Endodermal cell (in vitro differentiated cells): Measurements from ENCODE around the gene SMIM15. TPM values are rescaled to one million over a fixed set of nuclear protein-coding genes. Genes with fewer than 3 reads are reported as not detected.

Experiments used
- DNase-seq: peaks from one replicate; pipeline ENCODE4 v3.0.0-alpha.2; 2017
- H3K27ac ChIP-seq: 2 replicates; pipeline ENCODE4 v1.5.1; 2013; ENCODE audit warnings: mild to moderate bottlenecking, low read depth, low read length, moderate library complexity
- H3K27me3 ChIP-seq: 2 replicates; pipeline ENCODE4 v1.6.1; 2013; ENCODE audit warnings: mild to moderate bottlenecking, low read length, moderate library complexity; ENCODE audit not compliant: insufficient read depth, control insufficient read depth, poor library complexity, severe bottlenecking
- H3K36me3 ChIP-seq: 2 replicates; pipeline ENCODE4 v1.7.0; 2013; ENCODE audit warnings: mild to moderate bottlenecking, low read length, moderate library complexity; ENCODE audit not compliant: control insufficient read depth, insufficient read depth
- H3K4me1 ChIP-seq: one replicate; pipeline ENCODE4 v1.7.0; 2013; ENCODE audit warnings: low read length; ENCODE audit not compliant: control insufficient read depth, insufficient read depth
- H3K4me3 ChIP-seq: 2 replicates; pipeline ENCODE4 v1.5.1; 2013; ENCODE audit warnings: mild to moderate bottlenecking, low read length, moderate library complexity
- H3K9ac ChIP-seq: 2 replicates; pipeline ENCODE4 v1.6.1; 2013; ENCODE audit warnings: mild to moderate bottlenecking, low read length, moderate library complexity; ENCODE audit not compliant: poor library complexity, severe bottlenecking; ENCODE audit errors: extremely low read depth
- H3K9me3 ChIP-seq: 2 replicates; pipeline ENCODE4 v1.6.1; 2013; ENCODE audit warnings: mild to moderate bottlenecking, low read length, moderate library complexity; ENCODE audit not compliant: control insufficient read depth
- H3K27ac Mint-ChIP-seq: 2 replicates; pipeline ENCODE4 v1.8.0; 2020; ENCODE audit warnings: mixed read lengths
- H3K27me3 Mint-ChIP-seq: 2 replicates; pipeline ENCODE4 v1.8.0; 2021; ENCODE audit warnings: mild to moderate bottlenecking, mixed read lengths; ENCODE audit not compliant: insufficient read depth
- H3K36me3 Mint-ChIP-seq: 2 replicates; pipeline ENCODE4 v1.8.0; 2020; ENCODE audit warnings: low read depth, mixed read lengths
- H3K4me1 Mint-ChIP-seq: 2 replicates; pipeline ENCODE4 v1.8.0; 2020; ENCODE audit warnings: mixed read lengths
- H3K4me3 Mint-ChIP-seq: 2 replicates; pipeline ENCODE4 v1.8.0; 2020; ENCODE audit warnings: mild to moderate bottlenecking, moderate library complexity, mixed read lengths
- H3K9me3 Mint-ChIP-seq: 2 replicates; pipeline ENCODE4 v1.8.0; 2020; ENCODE audit warnings: mild to moderate bottlenecking, mixed read lengths
- CTCF ChIP-seq: fragments of 200-600 bp; sonication (generic); conservative IDR thresholded peaks from 2 replicates; pipeline ENCODE4 v1.5.0; 2021; ENCODE audit warnings: antibody characterized with exemption, mild to moderate bottlenecking
- WGBS, 2 experiments: methylation state at CpG; one replicate each; pipeline versions ENCODE4 v1.1.5 to v1.1.7; 2013; ENCODE audit warnings: missing lambda C conversion rate in 2 of 2, mixed read lengths in 1 of 2; ENCODE audit not compliant: insufficient coverage in 1 of 2, insufficient read length in 1 of 2; 5-methylcytosine and 5-hydroxymethylcytosine counted together
- total RNA-seq, 2 donors: library from RNA; stranded (reverse); fragmentation: NEBNext Ultra II Directional in 1 of 2; extraction: Animal tissue kit (Norgen Biotek cat#: 25700) in 1 of 2; gene quantifications; 2 replicates in 1 of 2; 3 replicates in 1 of 2; pipeline ENCODE4 v1.2.1, GENCODE V29; 2021

Gene SMIM15
- total RNA-seq, 2 donors from 2014 or later: 54.7 to 61.2 TPM

- no peaks in the 10 kb centered on the region for H3K27me3 ChIP-seq
- no peaks in the 10 kb centered on the region for H3K9me3 ChIP-seq
- Mint-ChIP-seq H3K27ac (no peak overlapping the region), H3K36me3 (no peaks in the 10 kb centered on the region), H3K4me3 (no peak overlapping the region), H3K9me3 (no peaks in the 10 kb centered on the region), H3K4me1 (peaks cover 8% of the 10 kb centered on the region), H3K27me3 (no peaks in the 10 kb centered on the region)
- H3K4me1 ChIP-seq: no peaks in the 10 kb centered on the region
- no peak for DNase-seq
- H3K36me3 ChIP-seq: no peaks in the 10 kb centered on the region
- no peak for TF ChIP-seq CTCF
- H3K4me3 ChIP-seq: no peak overlapping the region
- 82 to 90% methylated on average over 1 of the region's 1 CpG for WGBS, 2 experiments
- H3K9ac ChIP-seq: no peak overlapping the region
- no peak overlapping the region for H3K27ac ChIP-seq
Observed at GRCh38 chr5:61141801-61142200, 20.5 kb downstream of the SMIM15 start.

GRCh38 chr5:61139931-61140330, 22.3 kb downstream of the SMIM15 start:
- H3K9ac ChIP-seq: no peak overlapping the region
- H3K9me3 ChIP-seq: no peaks in the 10 kb centered on the region
- no peaks in the 10 kb centered on the region for H3K27me3 ChIP-seq
- Mint-ChIP-seq H3K9me3 (no peaks in the 10 kb centered on the region), H3K27ac (no peak overlapping the region), H3K36me3 (no peaks in the 10 kb centered on the region), H3K4me1 (peaks cover 14% of the 10 kb centered on the region), H3K27me3 (no peaks in the 10 kb centered on the region), H3K4me3 (no peak overlapping the region)
- no peaks in the 10 kb centered on the region for H3K4me1 ChIP-seq
- no peak overlapping the region for H3K4me3 ChIP-seq
- TF ChIP-seq CTCF: no peak
- no peak for DNase-seq
- 92 to 96% methylated on average over 3 to 4 of the region's 4 CpGs for WGBS, 2 experiments
- H3K36me3 ChIP-seq: no peaks in the 10 kb centered on the region
- H3K27ac ChIP-seq: no peak overlapping the region

- H3K9me3 ChIP-seq: no peaks in the 10 kb centered on the region
- Mint-ChIP-seq H3K27ac (no peak overlapping the region), H3K9me3 (no peaks in the 10 kb centered on the region), H3K4me3 (no peak overlapping the region), H3K4me1 (peaks cover 12% of the 10 kb centered on the region), H3K36me3 (no peaks in the 10 kb centered on the region), H3K27me3 (no peaks in the 10 kb centered on the region)
- no peak overlapping the region for H3K4me3 ChIP-seq
- H3K9ac ChIP-seq: no peak overlapping the region
- peak; percentile 62 for TF ChIP-seq CTCF
- no peak overlapping the region for H3K27ac ChIP-seq
- peak; percentile 61 for DNase-seq
- no peaks in the 10 kb centered on the region for H3K27me3 ChIP-seq
- no peaks in the 10 kb centered on the region for H3K36me3 ChIP-seq
- WGBS, 2 experiments: 80% methylated on average over 5 of the region's 5 CpGs
- no peaks in the 10 kb centered on the region for H3K4me1 ChIP-seq
Observed at GRCh38 chr5:61139094-61139873, 23.0 kb downstream of the SMIM15 start.
